ENCODE data around the gene S100A3. TPM values are rescaled to one million over a fixed set of nuclear protein-coding genes. Genes with fewer than 3 reads are reported as not detected.

S100A3 gene
- total and polyA plus RNA-seq, 2 of the 13 experiments (the other 11 are each of a cell fraction or from before 2014, with no cell fraction given): 2.5 to 4.5 TPM

GRCh38 chr1:153510984-153511410, 38.1 kb downstream of the S100A3 start:
- Histone ChIP-seq H3K4me2 (ENCODE audit: low read depth, low read length) (no peak overlapping the region), H3K79me2 (ENCODE audit: insufficient read depth, low read length) (no peaks in the 10 kb centered on the region), H3K4me3 (replicated peaks in 1 of 3; ENCODE audit: insufficient read depth in 1 of 3, low read depth in 2 of 3, low read length in 3 of 3) (no peak overlapping the region), H3K9ac (ENCODE audit: insufficient read depth, low read depth, low read length) (no peak overlapping the region), H3K27ac (ENCODE audit: extremely low read length, insufficient read depth, low read length) (no peak overlapping the region), H3K9me3 (ENCODE audit: low read length) (no peaks in the 10 kb centered on the region), H3K27me3 (ENCODE audit: control insufficient read depth in 1 of 2, insufficient read depth in 2 of 2, low read length in 2 of 2) (no peaks in the 10 kb centered on the region; a peak in 3 of 5 replicates), H3K36me3 (replicated peaks in 1 of 2; ENCODE audit: control insufficient read depth in 1 of 2, insufficient read depth in 2 of 2, low read length in 2 of 2) (no peaks in the 10 kb centered on the region), H4K20me1 (ENCODE audit: insufficient read depth, low read length) (no peaks in the 10 kb centered on the region), H3K4me1 (ENCODE audit: insufficient read depth, low read length) (peaks cover 35% of the 10 kb centered on the region), H2AFZ (ENCODE audit: low read length) (no peak overlapping the region)
- in situ Hi-C loops (cut with HindIII; ENCODE audit: extremely low pct_ligation_motif_present, low pct_unique_long_range_greater_than_20kb): loop anchor here (10.0 kb wide), 2 partner anchors 234 to 264 kb away; partner anchors contain the start of gene SLC27A3
- BruUV-seq (replicated peaks): no TSS peak
- ChIA-PET CTCF (ENCODE audit: low intra/inter-chr PET ratio, low total read pairs) (interaction anchor here (1.0 to 4.2 kb wide), 6 partner anchors 22 to 238 kb away, joined by 3 to 63 read pairs (median 5); partner anchors contain the start of genes S100A1 and S100A13), POLR2A (no interaction called here)
- DNase-seq (ENCODE audit: low spot score): peak; percentile 71
- peak; percentile 85 for ATAC-seq
- intact Hi-C loops (cut with micrococcal nuclease; ENCODE audit: unreplicated experiment): loop anchor here (1.0 to 5.0 kb wide), 2 partner anchors 57 to 116 kb away; partner anchors contain the start of genes S100A1 and S100A13
- FAIRE-seq: peak; percentile 62
- 0% methylated on average over 5 of the region's 7 CpGs for WGBS (ENCODE audit: low lambda C conversion rate)
- no peak for TF ChIP-seq MBNL3 (CRISPR knock-in tag; conservative IDR thresholded peaks at IDR 0.05)
- no peak for TF ChIP-seq GMEB1 (CRISPR knock-in tag; IDR thresholded peaks at IDR 0.05; ENCODE audit: borderline replicate concordance)
- no peak for TF ChIP-seq MYPOP (CRISPR knock-in tag; IDR thresholded peaks at IDR 0.05)
- peak; percentile 36; the same call in 1 of the 2 replicates for TF ChIP-seq ZNF605 (CRISPR knock-in tag; IDR thresholded peaks at IDR 0.05)
- peak; percentile 5 for TF ChIP-seq ZFP36 (IDR thresholded peaks at IDR 0.05; ENCODE audit: borderline replicate concordance, low read depth, low read length, partially characterized antibody)
- no peak for TF ChIP-seq U2AF2 (IDR thresholded peaks at IDR 0.05; ENCODE audit: low read depth, low read length)
- TF ChIP-seq BRF2 (CRISPR knock-in tag; IDR thresholded peaks at IDR 0.05): no peak
- TF ChIP-seq PRDM10 (CRISPR knock-in tag; IDR thresholded peaks at IDR 0.05; ENCODE audit: low read depth): 0 out of 2 replicates have a peak, but pooled peaks have one; percentile 39
- TF ChIP-seq ARID4A (CRISPR knock-in tag; IDR thresholded peaks at IDR 0.05; ENCODE audit: borderline replicate concordance): no peak; the same call in 1 of the 2 replicates
- TF ChIP-seq ZNF205 (CRISPR knock-in tag; IDR thresholded peaks at IDR 0.05): no peak
- no peak for TF ChIP-seq JUN (CRISPR knock-in tag; IDR thresholded peaks at IDR 0.05)

Measured in HepG2 (cell line).